GM19324 (cell line): ENCODE measurements around the gene OLFM3.

Experiments
- ATAC-seq: cut with Tn5 transposase; IDR thresholded peaks from one replicate; pipeline ENCODE4 v1.9.1; 2021; ENCODE audit warnings: mild to moderate bottlenecking, moderate library complexity; ENCODE audit not compliant: unreplicated experiment, low FRiP score

Gene OLFM3

GRCh38 chr1:101953623-101954022 lies 43.1 kb downstream of the OLFM3 start:
- no peak for ATAC-seq

DNA sequence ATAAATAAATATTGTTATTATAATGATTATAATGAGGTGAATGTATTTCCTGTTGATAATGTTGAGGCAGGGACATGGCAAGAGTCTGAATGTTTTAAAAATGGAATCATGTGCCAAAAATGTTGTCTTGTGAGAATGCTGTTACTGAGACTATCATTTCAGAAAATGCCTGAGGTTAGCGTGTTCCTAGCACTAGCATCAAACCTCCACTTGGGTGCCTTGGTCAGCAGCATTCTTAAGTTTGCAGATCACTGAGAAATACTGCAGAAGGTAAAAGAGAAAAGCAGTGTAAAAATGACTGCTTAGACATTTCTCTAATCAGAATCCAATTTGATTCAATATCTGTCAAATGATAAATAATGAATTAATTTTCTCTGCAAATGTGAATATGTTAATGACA lies 50.8 kb downstream of the OLFM3 start:
- no peak for ATAC-seq

GRCh38 chr1:101943237-101943636 lies 53.5 kb downstream of the OLFM3 start:
- no peak for ATAC-seq

- ATAC-seq = no peak
Observed at GRCh38 chr1:101942516-101943193, 54.1 kb downstream of the OLFM3 start.

DNA sequence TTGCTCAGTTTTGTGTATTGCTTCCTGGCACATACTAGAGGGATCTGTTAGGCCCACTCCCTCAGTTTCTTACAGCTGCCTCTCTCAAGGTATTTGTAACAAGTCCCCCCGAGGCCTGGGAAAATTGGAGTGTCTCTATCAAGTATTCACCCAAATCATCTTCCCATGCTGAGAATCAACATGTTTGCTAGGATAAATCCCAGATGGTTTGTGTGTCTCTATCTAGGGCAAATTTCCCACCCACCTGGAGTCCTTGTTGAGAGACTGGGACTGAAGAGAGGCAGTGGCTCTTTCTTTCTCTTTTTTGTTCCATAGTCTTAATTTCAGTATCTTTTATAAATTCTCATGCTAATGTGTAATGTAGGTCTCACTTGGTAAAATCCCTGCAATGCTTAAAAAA lies 58.0 kb downstream of the OLFM3 start:
- ATAC-seq = no peak

- ATAC-seq = no peak
Observed at GRCh38 chr1:101929343-101929742, 67.4 kb downstream of the OLFM3 start.

- no peak for ATAC-seq
Observed at GRCh38 chr1:101928829-101929228, 67.9 kb downstream of the OLFM3 start.

GRCh38 chr1:101924700-101925099 lies 72.0 kb downstream of the OLFM3 start:
- no peak for ATAC-seq

- no peak for ATAC-seq
Observed at GRCh38 chr1:101920577-101920976, 76.1 kb downstream of the OLFM3 start.

DNA sequence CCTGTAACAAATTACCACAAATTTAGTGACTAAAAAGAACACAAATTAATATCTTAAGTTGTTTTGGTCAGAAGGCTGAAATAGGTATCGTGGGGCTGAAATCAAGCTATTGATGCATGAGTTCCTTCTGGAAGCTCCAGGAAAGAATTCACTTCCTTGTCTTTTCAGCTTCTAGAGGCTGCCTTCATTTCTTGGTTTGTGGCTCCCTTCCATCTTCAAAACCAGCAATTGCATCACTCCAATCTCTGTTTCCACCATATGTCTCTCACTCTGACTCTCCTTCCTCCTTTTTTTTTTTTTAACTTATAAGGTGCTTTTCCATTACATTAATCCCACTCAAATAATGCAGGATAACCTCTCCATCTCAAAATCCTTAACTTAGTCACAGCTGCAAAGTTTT lies 78.4 kb downstream of the OLFM3 start:
- ATAC-seq = no peak

DNA sequence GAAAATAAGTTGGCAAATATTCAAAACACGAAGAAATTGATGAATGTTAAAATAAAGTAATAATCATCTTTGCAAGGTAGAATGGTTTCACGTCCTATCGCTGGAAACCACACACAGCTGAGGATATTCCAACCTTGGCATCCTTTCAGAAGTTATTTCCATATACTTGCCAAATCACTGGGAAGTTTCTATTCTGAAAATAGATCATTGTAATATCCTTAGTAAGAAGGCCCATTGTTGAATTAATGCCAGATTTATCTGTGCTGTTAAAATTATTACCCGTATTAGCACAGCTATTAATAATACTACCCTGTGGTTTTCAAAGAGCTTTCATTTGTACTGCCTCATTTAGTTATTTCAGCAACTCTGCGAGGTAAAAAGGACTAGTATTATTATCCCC lies 81.1 kb downstream of the OLFM3 start:
- no peak for ATAC-seq

DNA sequence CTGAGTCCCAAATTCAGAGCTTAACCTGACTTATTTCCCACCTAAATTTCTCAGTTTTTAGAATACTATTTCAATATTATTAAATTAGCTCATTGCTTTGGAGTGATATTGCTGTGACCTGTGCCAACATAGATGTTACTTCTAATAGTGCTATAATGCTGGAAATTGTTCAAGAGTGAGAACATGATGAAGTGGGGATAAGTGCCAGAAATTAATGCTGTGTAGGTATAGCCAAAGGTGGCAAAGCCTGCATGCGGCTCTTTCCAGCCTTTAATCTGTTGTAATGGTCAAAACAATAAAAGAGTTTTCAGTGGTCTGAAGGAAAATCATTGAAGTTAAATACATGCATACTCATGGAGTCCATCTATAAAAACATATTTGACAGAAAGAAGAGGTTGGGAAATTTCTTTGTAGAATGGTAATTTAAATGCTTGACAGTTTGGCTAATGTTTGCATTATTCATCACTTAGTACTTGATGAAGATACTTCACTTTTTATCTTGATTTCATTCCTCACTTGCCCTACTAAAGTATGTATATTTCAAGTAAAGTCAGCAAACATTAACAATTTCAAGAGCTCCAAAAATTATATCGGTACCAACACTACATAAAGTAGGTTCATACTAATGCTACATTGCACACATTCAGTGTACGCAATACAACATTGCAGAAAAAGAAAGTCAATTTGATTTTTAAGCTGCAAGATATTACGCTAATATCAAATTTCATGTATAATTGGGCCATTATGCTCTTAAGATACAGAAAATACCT lies 82.1 kb downstream of the OLFM3 start:
- ATAC-seq = no peak

DNA sequence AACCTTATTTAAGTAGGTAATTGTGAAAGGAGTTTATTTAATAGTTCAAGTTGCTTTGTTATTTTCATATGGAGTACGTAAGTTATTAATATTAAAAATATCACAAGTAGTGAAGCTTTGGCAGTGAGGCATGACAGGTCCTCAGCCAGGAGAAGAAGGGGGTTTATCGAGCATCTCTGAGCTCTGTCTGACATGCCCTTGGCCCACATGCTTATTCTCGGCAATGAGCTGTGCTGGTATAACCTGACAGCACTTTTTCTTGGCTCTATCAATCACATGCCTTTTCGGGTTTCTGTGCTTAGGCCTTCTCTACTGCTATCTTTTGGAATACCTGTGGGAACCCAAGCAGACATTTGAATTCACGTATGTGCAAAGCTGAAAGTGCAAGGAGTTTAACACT lies 84.8 kb downstream of the OLFM3 start:
- no peak for ATAC-seq

GRCh38 chr1:101908980-101909379 lies 87.7 kb downstream of the OLFM3 start:
- ATAC-seq = no peak

DNA sequence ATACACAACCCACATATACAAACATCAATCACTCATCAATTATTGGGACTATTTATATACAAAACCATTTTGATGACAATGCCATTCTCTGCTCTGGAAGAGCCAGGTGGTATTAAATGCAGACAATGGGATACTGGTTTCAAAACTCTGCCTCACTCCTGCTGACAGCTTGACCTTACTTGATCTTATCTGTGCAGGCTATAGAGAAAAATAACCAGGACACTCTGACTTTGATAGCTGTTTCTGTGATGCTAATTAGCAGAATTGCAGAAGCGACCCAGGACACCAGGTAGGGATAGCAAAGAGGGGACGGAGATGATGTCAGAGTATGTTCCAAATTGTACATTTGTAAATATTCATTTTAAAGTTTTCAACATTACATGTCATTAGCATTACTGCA lies 89.5 kb downstream of the OLFM3 start:
- no peak for ATAC-seq

DNA sequence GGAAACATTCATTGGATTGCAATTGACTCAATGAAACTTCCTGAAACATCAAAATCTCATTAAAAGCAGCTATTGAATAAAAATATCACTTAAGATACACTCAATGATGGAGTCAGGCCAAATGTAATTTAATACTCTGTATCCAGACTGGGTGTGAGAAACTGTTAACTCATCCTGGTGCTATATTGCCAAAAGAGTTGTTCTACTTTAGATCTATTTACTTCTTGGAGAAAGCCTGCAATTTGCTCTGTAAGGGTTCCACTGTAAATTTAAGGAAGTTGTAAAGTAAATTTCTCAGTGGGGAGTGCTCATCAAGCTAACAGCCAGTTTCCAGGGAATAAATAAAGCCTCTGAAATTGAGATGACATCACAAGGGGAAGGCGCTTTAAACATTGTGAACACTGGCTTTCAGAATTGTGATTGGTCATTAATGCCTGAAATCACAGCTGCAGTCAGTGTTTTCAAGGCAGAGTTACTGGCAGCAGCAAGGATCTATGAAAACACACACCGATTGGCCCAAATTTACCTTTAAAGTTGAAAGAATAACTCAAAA lies 91.4 kb downstream of the OLFM3 start:
- no peak for ATAC-seq

GRCh38 chr1:101902199-101902598 lies 94.5 kb downstream of the OLFM3 start:
- ATAC-seq = no peak

- ATAC-seq = no peak
Observed at GRCh38 chr1:101898137-101898536, 98.6 kb downstream of the OLFM3 start.

GRCh38 chr1:101884621-101885020 lies 112.1 kb downstream of the OLFM3 start:
- ATAC-seq = no peak

DNA sequence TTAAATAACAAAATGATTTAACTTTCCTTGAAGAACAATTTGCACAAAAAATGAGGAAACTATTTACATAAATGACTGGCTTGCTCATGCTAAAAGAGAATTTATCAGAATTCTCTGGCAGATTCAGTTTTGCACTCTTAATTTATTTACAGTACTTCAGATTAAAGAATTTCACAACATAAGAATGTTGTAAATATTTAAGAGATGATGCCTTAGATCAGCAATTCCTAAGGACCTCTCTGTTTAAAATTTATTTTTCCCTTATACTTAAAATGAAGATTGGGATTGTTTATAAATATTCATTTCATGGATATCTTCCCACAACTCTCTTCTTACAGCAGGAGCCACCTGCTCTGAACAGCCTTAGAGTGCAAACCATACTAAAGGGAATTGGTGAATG lies 120.8 kb downstream of the OLFM3 start:
- no peak for ATAC-seq

DNA sequence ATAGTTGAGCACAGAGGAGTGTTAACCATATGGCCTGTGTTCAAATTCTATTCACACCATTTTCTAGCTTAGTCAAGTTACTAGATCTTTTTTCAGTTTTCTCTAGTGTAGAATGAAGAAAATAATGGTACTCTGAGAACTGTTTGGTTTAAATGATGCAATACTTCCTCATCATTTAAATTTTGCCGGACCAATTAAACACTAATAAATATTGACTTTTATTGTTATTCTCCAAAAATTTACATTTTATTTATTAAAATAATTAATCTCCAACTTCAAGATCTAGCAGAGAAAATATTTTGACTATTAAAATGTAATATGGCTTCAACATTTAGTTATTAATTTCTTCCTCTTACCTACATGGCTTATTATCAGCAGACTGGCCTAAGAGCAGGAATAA lies 123.1 kb downstream of the OLFM3 start:
- ATAC-seq = no peak

DNA sequence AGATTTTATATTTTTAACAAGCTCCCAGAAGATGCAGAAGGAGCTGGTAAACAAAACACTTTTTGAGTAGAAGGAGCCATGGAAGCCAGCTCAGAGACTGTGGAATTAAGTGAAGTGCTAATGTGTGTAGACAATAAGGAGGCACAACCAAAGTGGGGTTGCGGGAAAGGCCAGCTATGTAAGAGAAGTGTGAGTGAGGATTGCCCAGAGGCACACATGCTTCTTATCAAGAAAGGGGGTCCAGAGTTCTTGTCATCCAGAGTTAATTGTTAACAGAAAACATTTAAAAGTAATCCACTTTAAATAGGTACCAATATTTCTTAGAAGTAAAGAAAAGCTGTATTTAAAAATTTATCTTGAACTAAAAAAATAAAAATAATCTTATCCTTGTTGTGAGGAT lies 136.8 kb downstream of the OLFM3 start:
- no peak for ATAC-seq
